Mesenchymal stem cell (in vitro differentiated cells and primary cell): ENCODE measurements around the gene IGF2R.

ENCODE experiments used
- DNase-seq: peaks from one replicate; pipeline ENCODE4 v3.0.0-alpha.2; 2013
- H2AFZ ChIP-seq: one replicate; pipeline ENCODE4 v1.6.1; 2013; ENCODE audit warnings: low read depth, mild to moderate bottlenecking, control low read depth, inconsistent platforms, low read length, moderate library complexity
- H2AK5ac ChIP-seq: 2 replicates; pipeline ENCODE4 v1.6.1; 2013; ENCODE audit warnings: low read length, moderate library complexity, mild to moderate bottlenecking, inconsistent platforms; ENCODE audit not compliant: severe bottlenecking
- H2BK120ac ChIP-seq: one replicate; pipeline ENCODE4 v1.6.1; 2013; ENCODE audit warnings: low read depth, mild to moderate bottlenecking, inconsistent platforms, low read length, moderate library complexity
- H2BK12ac ChIP-seq, 2 experiments: one replicate each; pipeline ENCODE4 v1.6.1; 2013; ENCODE audit warnings: inconsistent platforms in 2 of 2, low read length in 2 of 2, mild to moderate bottlenecking in 2 of 2, moderate library complexity in 2 of 2, control low read depth in 1 of 2
- H2BK15ac ChIP-seq: one replicate; pipeline ENCODE4 v1.6.1; 2013; ENCODE audit warnings: mild to moderate bottlenecking, low read depth, inconsistent platforms; ENCODE audit not compliant: poor library complexity, severe bottlenecking
- H2BK5ac ChIP-seq: 2 replicates; pipeline ENCODE4 v1.6.1; 2013; ENCODE audit warnings: low read depth, mild to moderate bottlenecking, low read length, control low read depth, inconsistent platforms; ENCODE audit not compliant: poor library complexity, severe bottlenecking
- H3K14ac ChIP-seq, 2 experiments: one replicate each; pipeline ENCODE4 v1.6.1; 2013; ENCODE audit warnings: inconsistent platforms in 2 of 2, low read length in 2 of 2, control low read depth in 1 of 2, mild to moderate bottlenecking in 1 of 2, moderate library complexity in 1 of 2
- H3K18ac ChIP-seq, 2 experiments: one replicate each; pipeline ENCODE4 v1.6.1; 2013; ENCODE audit warnings: inconsistent platforms in 2 of 2, low read length in 2 of 2, control low read depth in 1 of 2, low read depth in 1 of 2, mild to moderate bottlenecking in 1 of 2
- H3K23ac ChIP-seq, 2 experiments: one replicate each; pipeline ENCODE4 v1.6.1; 2013; ENCODE audit warnings: inconsistent platforms in 2 of 2, low read length in 2 of 2, mild to moderate bottlenecking in 2 of 2, moderate library complexity in 2 of 2, control low read depth in 1 of 2
- H3K27ac ChIP-seq: 2 replicates; pipeline ENCODE4 v1.5.1; 2013; ENCODE audit warnings: mild to moderate bottlenecking, moderate library complexity, low read length, control low read depth, inconsistent platforms; ENCODE audit not compliant: poor library complexity, severe bottlenecking
- H3K27me3 ChIP-seq, 2 experiments: 2 replicates each; pipeline versions ENCODE4 v1.6.1 to v1.7.0; 2013; ENCODE audit warnings: low read length in 2 of 2, mild to moderate bottlenecking in 2 of 2, moderate library complexity in 2 of 2, control low read depth in 1 of 2, inconsistent platforms in 1 of 2; ENCODE audit not compliant: control insufficient read depth in 1 of 2, insufficient read depth in 1 of 2
- H3K36me3 ChIP-seq, 2 experiments: 2 replicates each; pipeline versions ENCODE4 v1.6.1 to v1.7.0; 2013; ENCODE audit warnings: low read length in 2 of 2, control low read depth in 1 of 2, inconsistent platforms in 1 of 2, low read depth in 1 of 2, mild to moderate bottlenecking in 1 of 2; ENCODE audit not compliant: insufficient read depth in 2 of 2, control insufficient read depth in 1 of 2
- H3K4ac ChIP-seq, 2 experiments: one replicate each; pipeline ENCODE4 v1.6.1; 2013; ENCODE audit warnings: inconsistent platforms in 2 of 2, low read length in 2 of 2, mild to moderate bottlenecking in 2 of 2, moderate library complexity in 2 of 2, control low read depth in 1 of 2, low read depth in 1 of 2
- H3K4me1 ChIP-seq: 2 replicates; pipeline ENCODE4 v1.6.1; 2013; ENCODE audit warnings: low read depth, low read length, control low read depth; ENCODE audit not compliant: control insufficient read depth, insufficient read depth
- H3K4me2 ChIP-seq: 2 replicates; pipeline ENCODE4 v1.6.1; 2013; ENCODE audit warnings: low read length, mild to moderate bottlenecking, inconsistent platforms; ENCODE audit not compliant: poor library complexity, severe bottlenecking
- H3K4me3 ChIP-seq, 2 experiments: 2 replicates each; pipeline versions ENCODE4 v1.5.1 to v1.7.0; 2013; ENCODE audit warnings: low read length in 2 of 2, mild to moderate bottlenecking in 2 of 2, control low read depth in 1 of 2, low read depth in 1 of 2; ENCODE audit not compliant: insufficient read depth in 1 of 2
- H3K79me1 ChIP-seq: replicated peaks from 2 replicates; pipeline ENCODE4 v1.6.1; 2013; ENCODE audit warnings: mild to moderate bottlenecking, control low read depth, low read length, inconsistent platforms; ENCODE audit not compliant: poor library complexity, severe bottlenecking
- H3K9ac ChIP-seq: 2 replicates; pipeline ENCODE4 v1.7.0; 2013; ENCODE audit warnings: mild to moderate bottlenecking, low read length, moderate library complexity
- H3K9me3 ChIP-seq: 2 replicates; pipeline ENCODE4 v1.7.0; 2013; ENCODE audit warnings: mild to moderate bottlenecking, low read length; ENCODE audit not compliant: control insufficient read depth
- H4K8ac ChIP-seq: one replicate; pipeline ENCODE4 v1.6.1; 2013; ENCODE audit warnings: inconsistent platforms, mild to moderate bottlenecking, low read length, moderate library complexity
- H4K91ac ChIP-seq: one replicate; pipeline ENCODE4 v1.6.1; 2013; ENCODE audit warnings: mild to moderate bottlenecking, low read length, inconsistent platforms
- WGBS: methylation state at CpG from one replicate; pipeline ENCODE4 v1.1.7; 2013; ENCODE audit warnings: mixed read lengths; 5-methylcytosine and 5-hydroxymethylcytosine counted together

Gene IGF2R

DNA sequence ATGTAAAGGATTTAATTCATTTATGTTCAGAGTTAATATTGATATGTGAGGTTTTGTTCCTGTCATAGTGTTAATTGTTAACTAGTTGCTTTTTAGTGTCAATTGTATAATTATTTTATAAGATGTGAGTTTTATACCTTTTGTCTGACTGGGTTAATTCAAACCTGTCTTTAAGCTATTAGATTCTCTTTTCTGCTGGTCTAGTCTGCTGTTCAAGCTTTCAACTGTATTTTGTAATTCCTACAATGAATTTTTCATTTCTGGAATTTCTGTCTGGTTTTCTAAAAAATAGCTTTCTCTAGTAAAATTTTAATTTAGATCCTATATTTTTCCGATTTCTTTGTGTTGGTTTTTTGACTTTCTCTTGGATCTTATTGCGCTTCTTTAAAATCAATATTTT, 26.5 kb downstream of the IGF2R start:
- no peak overlapping the region for H2BK15ac ChIP-seq
- no peak overlapping the region for H4K91ac ChIP-seq
- peaks cover 29% of the 10 kb centered on the region for H3K79me1 ChIP-seq
- no peak overlapping the region for H3K23ac ChIP-seq
- H3K14ac ChIP-seq, result no peak overlapping the region
- no peak overlapping the region for H3K4me2 ChIP-seq
- no peaks in the 10 kb centered on the region for H3K9me3 ChIP-seq
- H3K18ac ChIP-seq, result no peak overlapping the region
- DNase-seq, result no peak
- WGBS, result no CpG with 5 or more reads among the region's 2 CpGs
- no peak overlapping the region for H2AK5ac ChIP-seq
- no peak overlapping the region for H2BK120ac ChIP-seq
- peaks cover 14% of the 10 kb centered on the region for H3K4me1 ChIP-seq
- H3K4me3 ChIP-seq, result no peak overlapping the region
- no peak overlapping the region for H3K9ac ChIP-seq
- no peak overlapping the region for H2BK5ac ChIP-seq
- H2BK12ac ChIP-seq, result no peak overlapping the region
- no peak overlapping the region for H4K8ac ChIP-seq
- H3K36me3 ChIP-seq, result peaks cover 21 to 56% of the 10 kb centered on the region in 2 experiments
- H3K27ac ChIP-seq, result no peak overlapping the region
- no peak overlapping the region for H2AFZ ChIP-seq
- no peak overlapping the region for H3K4ac ChIP-seq
- no peaks in the 10 kb centered on the region for H3K27me3 ChIP-seq

- no peak overlapping the region for H4K91ac ChIP-seq
- WGBS, result 87% methylated on average over 5 of the region's 5 CpGs
- H3K9ac ChIP-seq, result no peak overlapping the region
- no peak for DNase-seq
- no peak overlapping the region for H4K8ac ChIP-seq
- H2BK12ac ChIP-seq, result no peak overlapping the region
- H2AFZ ChIP-seq, result no peak overlapping the region
- H3K18ac ChIP-seq, result no peak overlapping the region
- no peak overlapping the region for H3K4ac ChIP-seq
- H2BK15ac ChIP-seq, result no peak overlapping the region
- H3K27me3 ChIP-seq, result no peaks in the 10 kb centered on the region
- H3K36me3 ChIP-seq, result peaks cover 25 to 56% of the 10 kb centered on the region in 2 experiments
- no peak overlapping the region for H3K27ac ChIP-seq
- no peak overlapping the region for H3K14ac ChIP-seq
- H2AK5ac ChIP-seq, result no peak overlapping the region
- no peaks in the 10 kb centered on the region for H3K9me3 ChIP-seq
- H3K79me1 ChIP-seq, result peaks cover 33% of the 10 kb centered on the region
- no peak overlapping the region for H3K4me2 ChIP-seq
- H2BK5ac ChIP-seq, result no peak overlapping the region
- H3K4me1 ChIP-seq, result peaks cover 13% of the 10 kb centered on the region
- H3K4me3 ChIP-seq, result no peak overlapping the region
- H2BK120ac ChIP-seq, result no peak overlapping the region
- peak overlapping the region in 1 of 2 experiments; percentile 76 for H3K23ac ChIP-seq
Observed at GRCh38 chr6:159996087-159996622, 27.3 kb downstream of the IGF2R start.

- DNase-seq, result no peak
- Histone ChIP-seq H2BK5ac (no peak overlapping the region), H3K9me3 (no peaks in the 10 kb centered on the region)
Observed at GRCh38 chr6:159996626-159997497, 28.0 kb downstream of the IGF2R start.

DNA sequence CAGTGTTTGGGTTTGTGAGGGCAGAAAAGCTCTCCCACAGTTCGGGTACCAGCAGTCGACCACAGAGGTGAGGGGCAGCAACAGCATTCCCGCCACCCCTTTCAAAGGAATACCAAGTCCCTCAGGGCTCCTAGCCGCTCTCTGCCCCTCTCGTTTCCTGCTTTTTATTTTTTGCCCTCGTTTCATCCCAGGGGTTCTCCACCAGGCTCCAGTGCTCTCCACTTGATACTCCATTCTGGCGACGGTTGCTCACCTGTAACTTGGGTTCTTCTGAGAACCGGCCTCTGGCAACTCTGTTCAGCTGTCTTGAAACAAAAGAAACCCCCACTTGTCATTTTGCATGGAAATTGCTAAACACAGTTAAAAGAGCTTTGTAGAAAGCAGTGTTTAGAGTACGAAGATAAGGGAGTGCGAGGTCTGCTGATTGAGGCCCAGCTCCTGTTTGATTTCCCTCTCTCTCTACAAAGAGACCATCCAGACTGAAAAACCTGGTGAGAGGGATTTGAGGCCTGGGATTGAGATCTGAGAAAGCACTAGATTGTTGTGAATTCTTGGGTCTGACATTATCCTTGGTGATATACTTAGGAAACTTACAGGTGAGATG, 28.7 kb downstream of the IGF2R start:
- H3K27ac ChIP-seq, result no peak overlapping the region
- no peak overlapping the region for H3K9ac ChIP-seq
- no peaks in the 10 kb centered on the region for H3K27me3 ChIP-seq
- H2BK12ac ChIP-seq, result no peak overlapping the region
- H3K4ac ChIP-seq, result no peak overlapping the region
- no peak overlapping the region for H3K14ac ChIP-seq
- no peak overlapping the region for H2BK15ac ChIP-seq
- no peak overlapping the region for H2AFZ ChIP-seq
- H3K4me3 ChIP-seq, result no peak overlapping the region
- H3K18ac ChIP-seq, result no peak overlapping the region
- peaks cover 28% of the 10 kb centered on the region for H3K79me1 ChIP-seq
- no peak overlapping the region for H3K23ac ChIP-seq
- WGBS, result 78% methylated on average over 11 of the region's 11 CpGs
- H3K4me2 ChIP-seq, result no peak overlapping the region
- DNase-seq, result no peak
- H3K4me1 ChIP-seq, result peaks cover 13% of the 10 kb centered on the region
- H2BK5ac ChIP-seq, result no peak overlapping the region
- peaks cover 25 to 43% of the 10 kb centered on the region in 2 experiments for H3K36me3 ChIP-seq
- H4K8ac ChIP-seq, result no peak overlapping the region
- no peak overlapping the region for H4K91ac ChIP-seq
- no peak overlapping the region for H2AK5ac ChIP-seq
- H3K9me3 ChIP-seq, result no peaks in the 10 kb centered on the region
- no peak overlapping the region for H2BK120ac ChIP-seq

More at GRCh38 chr6:159996626-159997497, 28.0 kb downstream of the IGF2R start:
- H3K27ac ChIP-seq, result no peak overlapping the region
- no peak overlapping the region for H2AK5ac ChIP-seq
- no peak overlapping the region for H4K91ac ChIP-seq
- H3K14ac ChIP-seq, result peak overlapping the region in 1 of 2 experiments; percentile 2
- H3K79me1 ChIP-seq, result peaks cover 29% of the 10 kb centered on the region
- H2AFZ ChIP-seq, result no peak overlapping the region
- H3K23ac ChIP-seq, result peak overlapping the region in 1 of 2 experiments; percentile 70
- no peak overlapping the region for H3K9ac ChIP-seq
- H3K4me1 ChIP-seq, result peaks cover 13% of the 10 kb centered on the region
- no peak overlapping the region for H2BK12ac ChIP-seq
- H3K18ac ChIP-seq, result peak overlapping the region in 1 of 2 experiments; percentile 44
- H3K4me3 ChIP-seq, result no peak overlapping the region
- H2BK120ac ChIP-seq, result no peak overlapping the region
- 94% methylated on average over 12 of the region's 12 CpGs for WGBS
- no peaks in the 10 kb centered on the region for H3K27me3 ChIP-seq
- H3K36me3 ChIP-seq, result peaks cover 25 to 49% of the 10 kb centered on the region in 2 experiments
- peak overlapping the region; percentile 60 for H4K8ac ChIP-seq
- H2BK15ac ChIP-seq, result no peak overlapping the region
- H3K4me2 ChIP-seq, result no peak overlapping the region
- H3K4ac ChIP-seq, result no peak overlapping the region
